Hepatocyte (in vitro differentiated cells): Measurements from ENCODE around the gene TENT5A. TPM values are rescaled to one million over a fixed set of nuclear protein-coding genes. Genes with fewer than 3 reads are reported as not detected.

Experiments used
- DNase-seq: peaks from one replicate; pipeline ENCODE4 v3.0.0-alpha.2; 2016; ENCODE audit warnings: low spot score
- H2AFZ ChIP-seq: fragments of 200-600 bp; sonication (generic); 2 replicates; pipeline ENCODE4 v1.6.0; 2016; ENCODE audit warnings: antibody characterized with exemption, mild to moderate bottlenecking
- H3K27ac ChIP-seq: fragments of 200-600 bp; sonication (generic); 2 replicates; pipeline ENCODE4 v1.5.1; 2016; ENCODE audit warnings: mild to moderate bottlenecking
- H3K27me3 ChIP-seq: fragments of 200-600 bp; sonication (generic); 2 replicates; pipeline ENCODE4 v1.6.1; 2016
- H3K36me3 ChIP-seq: fragments of 200-600 bp; sonication (generic); replicated peaks from 2 replicates; pipeline ENCODE4 v1.5.1; 2016; ENCODE audit warnings: low read depth; ENCODE audit not compliant: insufficient read depth
- H3K4me1 ChIP-seq: fragments of 200-600 bp; sonication (generic); 2 replicates; pipeline ENCODE4 v1.5.1; 2016; ENCODE audit warnings: mild to moderate bottlenecking, moderate library complexity; ENCODE audit not compliant: insufficient read depth
- H3K4me2 ChIP-seq: fragments of 200-600 bp; sonication (generic); 2 replicates; pipeline ENCODE4 v1.6.0; 2016
- H3K4me3 ChIP-seq: fragments of 200-600 bp; sonication (generic); 2 replicates; pipeline ENCODE4 v1.5.1; 2016; ENCODE audit warnings: mild to moderate bottlenecking
- H3K79me2 ChIP-seq: fragments of 200-600 bp; sonication (generic); 2 replicates; pipeline ENCODE4 v1.6.0; 2017; ENCODE audit warnings: mild to moderate bottlenecking
- H3K9me2 ChIP-seq: fragments of 200-600 bp; sonication (generic); replicated peaks from 2 replicates; pipeline ENCODE4 v1.6.0; 2017; ENCODE audit warnings: mild to moderate bottlenecking; ENCODE audit not compliant: insufficient read depth
- H3K9me3 ChIP-seq: fragments of 200-600 bp; sonication (generic); 2 replicates; pipeline ENCODE4 v1.5.1; 2016; ENCODE audit warnings: low read depth, mild to moderate bottlenecking
- H4K20me1 ChIP-seq: fragments of 200-600 bp; sonication (generic); 2 replicates; pipeline ENCODE4 v1.6.0; 2016; ENCODE audit warnings: mild to moderate bottlenecking; ENCODE audit not compliant: insufficient read depth, poor library complexity, severe bottlenecking
- EZH2 ChIP-seq: fragments of 200-600 bp; sonication (generic); IDR thresholded peaks from 2 replicates; pipeline ENCODE4 v1.6.1; 2016; ENCODE audit warnings: antibody characterized with exemption, mild to moderate bottlenecking, borderline replicate concordance
- EZH2phosphoT487 ChIP-seq: fragments of 200-600 bp; sonication (generic); IDR thresholded peaks from one replicate; pipeline ENCODE4 v1.6.1; 2018; ENCODE audit warnings: antibody characterized with exemption, mild to moderate bottlenecking, low read depth, moderate library complexity; ENCODE audit not compliant: unreplicated experiment, severe bottlenecking
- WGBS: methylation state at CpG from one replicate; pipeline ENCODE4 v1.1.6; 2016; ENCODE audit warnings: low lambda C conversion rate; ENCODE audit errors: missing lambda C conversion rate; 5-methylcytosine and 5-hydroxymethylcytosine counted together
- polyA plus RNA-seq: library from polyadenylated mRNA; unstranded; fragments of >200 nt; fragmentation: Nextera tagmentation; extraction: Ambion mirVana; gene quantifications from 2 replicates; pipeline ENCODE4 v1.2.1, GENCODE V29; 2016
- total RNA-seq: library from RNA; depleted of rRNA; stranded (reverse); fragments of >200 nt; gene quantifications from 2 replicates; pipeline ENCODE4 v1.2.3, GENCODE V29; 2014
- TF ChIP-seq, protein P1 (sequence below): fragments of 200-600 bp; sonication (generic); IDR thresholded peaks from 2 replicates; pipeline ENCODE4 v1.5.1; 2016; ENCODE audit warnings: antibody characterized with exemption, mild to moderate bottlenecking; ENCODE audit not compliant: poor library complexity

TENT5A gene
- total and polyA plus RNA-seq, 2 experiments from 2014 or later = 79.6 to 101 TPM

DNA sequence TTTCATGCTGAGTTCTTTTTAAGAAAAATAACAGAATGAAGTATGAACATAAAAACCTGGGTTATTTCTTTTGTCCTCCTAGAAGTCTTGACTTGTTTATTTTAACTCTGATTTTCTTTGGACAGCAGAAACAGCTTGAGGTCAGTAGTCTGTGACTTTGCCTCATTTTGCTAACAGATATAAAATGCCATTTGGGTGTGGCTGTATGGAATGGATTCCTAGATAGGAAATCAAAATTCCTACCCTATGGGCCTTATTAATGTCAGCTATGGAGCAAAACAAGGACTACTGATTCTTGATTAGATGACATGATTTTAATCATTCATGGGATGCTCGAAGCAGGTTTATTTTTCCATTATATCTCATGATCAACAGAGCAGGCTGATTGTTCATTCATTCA is 46.8 kb upstream of the TENT5A start:
- Histone ChIP-seq H3K9me2 (no peaks in the 10 kb centered on the region), H4K20me1 (no peaks in the 10 kb centered on the region), H3K9me3 (no peaks in the 10 kb centered on the region), H3K79me2 (no peaks in the 10 kb centered on the region), H3K27me3 (no peaks in the 10 kb centered on the region), H3K36me3 (no peaks in the 10 kb centered on the region), H3K4me1 (no peaks in the 10 kb centered on the region), H2AFZ (no peak overlapping the region), H3K4me2 (no peak overlapping the region), H3K27ac (no peak overlapping the region), H3K4me3 (no peak overlapping the region)
- DNase-seq = no peak
- TF ChIP-seq EZH2phosphoT487 (no peak), EZH2 (no peak)
- TF ChIP-seq, protein P1, sequence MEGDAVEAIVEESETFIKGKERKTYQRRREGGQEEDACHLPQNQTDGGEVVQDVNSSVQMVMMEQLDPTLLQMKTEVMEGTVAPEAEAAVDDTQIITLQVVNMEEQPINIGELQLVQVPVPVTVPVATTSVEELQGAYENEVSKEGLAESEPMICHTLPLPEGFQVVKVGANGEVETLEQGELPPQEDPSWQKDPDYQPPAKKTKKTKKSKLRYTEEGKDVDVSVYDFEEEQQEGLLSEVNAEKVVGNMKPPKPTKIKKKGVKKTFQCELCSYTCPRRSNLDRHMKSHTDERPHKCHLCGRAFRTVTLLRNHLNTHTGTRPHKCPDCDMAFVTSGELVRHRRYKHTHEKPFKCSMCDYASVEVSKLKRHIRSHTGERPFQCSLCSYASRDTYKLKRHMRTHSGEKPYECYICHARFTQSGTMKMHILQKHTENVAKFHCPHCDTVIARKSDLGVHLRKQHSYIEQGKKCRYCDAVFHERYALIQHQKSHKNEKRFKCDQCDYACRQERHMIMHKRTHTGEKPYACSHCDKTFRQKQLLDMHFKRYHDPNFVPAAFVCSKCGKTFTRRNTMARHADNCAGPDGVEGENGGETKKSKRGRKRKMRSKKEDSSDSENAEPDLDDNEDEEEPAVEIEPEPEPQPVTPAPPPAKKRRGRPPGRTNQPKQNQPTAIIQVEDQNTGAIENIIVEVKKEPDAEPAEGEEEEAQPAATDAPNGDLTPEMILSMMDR = no peak
- 94% methylated on average over 1 of the region's 1 CpG for WGBS

DNA sequence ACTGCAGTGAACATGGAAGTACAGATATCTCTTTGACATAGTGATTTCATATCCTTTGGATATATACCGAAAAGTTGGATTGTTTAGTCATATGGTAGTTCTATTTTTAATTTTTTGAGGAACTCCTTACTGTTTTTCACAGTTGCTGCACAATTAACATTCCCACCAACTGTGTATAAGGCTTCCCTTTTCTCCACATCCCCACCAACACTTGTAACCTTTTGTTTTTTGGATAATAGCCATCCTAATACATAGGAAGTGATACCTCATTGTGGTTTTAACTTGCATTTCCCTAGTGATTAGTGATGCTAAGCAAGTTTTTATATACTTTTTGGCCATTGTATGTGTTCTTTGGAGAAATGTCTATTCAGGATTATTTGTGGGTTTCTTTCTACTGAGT is 45.1 kb upstream of the TENT5A start:
- Histone ChIP-seq H3K9me3 (no peaks in the 10 kb centered on the region), H3K4me2 (no peak overlapping the region), H2AFZ (no peak overlapping the region), H3K9me2 (no peaks in the 10 kb centered on the region), H3K36me3 (no peaks in the 10 kb centered on the region), H3K79me2 (no peaks in the 10 kb centered on the region), H3K4me1 (no peaks in the 10 kb centered on the region), H3K27me3 (no peaks in the 10 kb centered on the region), H3K27ac (no peak overlapping the region), H4K20me1 (no peaks in the 10 kb centered on the region), H3K4me3 (no peak overlapping the region)
- DNase-seq = no peak
- 92% methylated on average over 1 of the region's 1 CpG for WGBS
- TF ChIP-seq EZH2phosphoT487 (no peak), EZH2 (no peak)
- TF ChIP-seq, protein P1 = no peak

DNA sequence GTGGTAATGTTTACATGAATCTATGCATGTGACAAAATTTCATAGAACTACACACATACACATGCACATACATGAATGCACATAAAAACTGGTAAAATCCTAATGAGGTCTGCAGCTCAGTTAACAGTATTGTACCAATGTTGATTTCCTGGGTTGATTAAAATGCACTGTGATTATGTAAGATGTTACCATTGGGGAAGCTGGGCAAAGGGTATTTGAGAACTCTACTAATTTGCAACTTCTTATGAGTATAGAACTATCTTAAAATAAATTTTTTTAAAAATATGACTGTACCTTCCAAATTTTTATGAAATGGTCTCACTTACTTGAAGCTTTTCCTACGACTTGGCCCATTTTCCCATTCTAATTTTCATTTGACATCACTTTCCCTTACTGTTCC is 43.4 kb upstream of the TENT5A start:
- no peak overlapping the region for H3K27ac ChIP-seq
- 80% methylated on average over 1 of the region's 1 CpG for whole genome bisulfite sequencing
- TF ChIP-seq EZH2phosphoT487 = no peak
- TF ChIP-seq, protein P1 = no peak
- no peak for TF ChIP-seq EZH2
- H3K4me3 ChIP-seq = no peak overlapping the region
- no peak overlapping the region for H3K4me2 ChIP-seq
- no peaks in the 10 kb centered on the region for H3K9me3 ChIP-seq
- DNase-seq = no peak
- no peaks in the 10 kb centered on the region for H3K4me1 ChIP-seq
- no peak overlapping the region for H2AFZ ChIP-seq
- no peaks in the 10 kb centered on the region for H3K79me2 ChIP-seq
- H3K36me3 ChIP-seq = no peaks in the 10 kb centered on the region
- H4K20me1 ChIP-seq = no peaks in the 10 kb centered on the region
- no peaks in the 10 kb centered on the region for H3K27me3 ChIP-seq
- no peaks in the 10 kb centered on the region for H3K9me2 ChIP-seq

GRCh38 chr6:81793821-81794475 is 41.5 kb upstream of the TENT5A start:
- no peak for TF ChIP-seq EZH2phosphoT487
- no peak for TF ChIP-seq EZH2
- TF ChIP-seq, protein P1 = no peak

More at GRCh38 chr6:81793821-81794475, 41.5 kb upstream of the TENT5A start:
- Histone ChIP-seq H2AFZ (no peak overlapping the region), H3K79me2 (no peaks in the 10 kb centered on the region), H3K27me3 (no peaks in the 10 kb centered on the region), H3K4me1 (peaks cover 7% of the 10 kb centered on the region), H3K9me3 (no peaks in the 10 kb centered on the region), H3K4me2 (no peak overlapping the region), H4K20me1 (no peaks in the 10 kb centered on the region), H3K36me3 (no peaks in the 10 kb centered on the region), H3K4me3 (no peak overlapping the region), H3K9me2 (no peaks in the 10 kb centered on the region), H3K27ac (no peak overlapping the region)
- no peak for DNase-seq
- 99% methylated on average over 4 of the region's 4 CpGs for WGBS
